ENCODE data around the gene CYP4F3.
"Not testable (repeated sequence)": the region's sequence is repeated elsewhere in the genome, so short reads cannot be mapped to it uniquely, and the experiment has no call there.

Gene CYP4F3

DNA sequence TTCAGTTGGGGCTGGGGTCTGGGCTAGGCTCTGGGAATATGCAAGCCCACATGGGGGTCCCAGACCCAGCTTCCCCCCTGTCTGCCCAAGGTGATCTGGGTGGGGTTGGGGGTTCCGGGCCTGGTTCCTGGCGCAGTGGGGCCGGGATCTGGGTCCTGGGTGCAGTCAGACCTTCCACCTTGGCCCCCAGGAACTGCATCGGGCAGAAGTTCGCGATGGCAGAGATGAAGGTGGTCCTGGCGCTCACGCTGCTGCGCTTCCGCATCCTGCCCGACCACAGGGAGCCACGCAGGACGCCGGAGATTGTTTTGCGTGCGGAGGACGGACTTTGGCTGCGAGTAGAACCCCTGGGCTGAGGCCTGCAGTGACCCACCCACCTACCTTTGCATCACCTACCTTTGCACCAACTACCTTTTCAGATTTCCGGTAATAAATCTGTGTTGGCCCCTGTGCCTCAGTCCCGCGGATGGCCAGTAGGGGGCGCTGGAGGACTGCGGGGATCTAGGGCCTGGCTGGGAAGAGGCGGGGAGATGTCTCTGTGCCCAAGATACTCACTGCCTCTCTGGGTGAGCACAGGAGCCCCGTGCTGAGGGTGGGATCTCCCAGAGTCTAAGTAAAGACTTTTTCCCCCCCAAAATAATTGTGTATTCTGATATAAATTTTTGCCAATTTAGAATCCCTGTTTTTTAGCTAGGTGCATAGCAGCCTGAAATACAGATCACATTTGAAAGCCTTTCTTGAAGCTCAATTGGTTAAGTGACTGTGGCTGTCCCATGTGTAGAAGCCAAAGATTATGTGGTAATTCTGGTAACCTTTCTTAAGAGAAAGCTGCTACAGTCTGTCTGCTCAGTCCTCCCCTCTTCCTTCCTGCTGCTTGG, 11.5 kb upstream of the CYP4F3 start:
- peak; percentile 83 for DNase-seq (ENCODE audit: low read depth)

DNA sequence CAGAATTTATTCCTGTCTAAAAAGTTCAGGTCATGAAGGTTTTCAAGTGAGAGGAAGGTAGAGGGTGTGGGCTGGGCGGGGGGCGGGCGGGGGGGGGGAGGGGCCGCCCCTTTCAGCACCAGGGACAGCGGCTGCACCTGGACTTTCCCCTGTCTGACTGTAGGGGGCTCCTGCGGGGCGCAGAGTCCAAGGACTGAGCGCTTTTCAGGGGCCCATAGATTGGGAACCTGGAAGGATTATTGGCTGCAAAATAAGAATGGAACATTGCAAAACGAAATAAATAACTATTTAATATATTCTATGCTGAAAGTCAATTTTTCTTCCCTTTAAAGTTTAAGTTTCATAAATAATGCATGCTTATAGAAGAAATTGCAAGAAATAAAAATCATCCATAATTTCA, 8.9 kb upstream of the CYP4F3 start:
- peak; percentile 2 for DNase-seq (ENCODE audit: low read depth)

DNA sequence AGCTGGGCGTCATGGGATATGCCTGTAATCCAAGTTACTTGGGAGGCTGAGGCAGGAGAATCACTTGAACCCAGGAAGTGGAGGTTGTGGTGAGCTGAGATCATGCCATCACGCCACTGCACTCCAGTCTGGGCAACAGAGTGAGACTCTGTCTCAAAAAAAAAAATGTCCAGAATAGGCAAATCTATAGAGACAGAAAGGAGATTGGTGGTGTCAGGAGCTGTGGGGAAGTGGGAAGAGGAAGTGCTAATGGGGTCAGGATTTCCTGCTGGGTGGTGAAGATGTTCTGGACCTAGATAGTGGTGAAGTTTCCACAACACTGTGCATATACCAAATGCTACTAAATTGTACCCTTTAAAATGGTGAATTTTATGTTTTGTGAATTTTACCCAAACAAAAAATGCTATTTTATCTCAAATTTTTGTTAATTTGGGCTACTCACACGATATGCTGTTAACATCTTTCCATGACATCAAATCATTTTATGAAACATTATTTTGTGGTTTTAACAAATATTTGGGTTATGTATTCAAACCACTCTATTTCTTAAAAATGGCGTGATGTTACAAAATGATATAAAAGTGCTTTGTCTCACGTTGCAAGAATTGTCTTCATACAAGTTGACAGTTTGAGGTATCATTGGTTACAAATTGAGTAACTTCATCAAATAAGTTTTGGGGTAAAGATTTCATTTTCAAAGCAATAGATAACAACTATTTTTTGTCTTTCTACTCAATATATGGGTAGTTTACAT, 7.4 kb upstream of the CYP4F3 start:
- no peak for DNase-seq (ENCODE audit: low read depth)

DNA sequence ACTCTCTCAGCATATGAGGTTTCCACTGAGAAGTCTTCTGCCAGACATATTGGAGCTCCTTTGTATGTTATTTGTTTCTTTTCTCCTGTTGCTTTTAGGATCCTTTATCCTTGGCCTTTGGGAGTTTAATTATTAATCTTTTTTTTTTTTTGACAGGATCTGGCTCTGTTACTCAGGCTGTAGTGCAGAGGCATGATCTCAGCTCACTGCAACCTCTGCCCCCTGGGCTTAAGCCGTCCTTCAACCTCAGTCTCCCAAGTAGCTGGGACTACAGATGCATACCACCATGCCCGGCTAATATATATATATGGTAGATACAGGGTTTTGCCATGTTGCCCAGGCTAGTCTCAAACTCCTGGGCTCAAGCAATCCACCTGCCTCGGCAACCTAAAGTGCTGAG, 6.6 kb upstream of the CYP4F3 start:
- DNase-seq (ENCODE audit: low read depth): no peak

DNA sequence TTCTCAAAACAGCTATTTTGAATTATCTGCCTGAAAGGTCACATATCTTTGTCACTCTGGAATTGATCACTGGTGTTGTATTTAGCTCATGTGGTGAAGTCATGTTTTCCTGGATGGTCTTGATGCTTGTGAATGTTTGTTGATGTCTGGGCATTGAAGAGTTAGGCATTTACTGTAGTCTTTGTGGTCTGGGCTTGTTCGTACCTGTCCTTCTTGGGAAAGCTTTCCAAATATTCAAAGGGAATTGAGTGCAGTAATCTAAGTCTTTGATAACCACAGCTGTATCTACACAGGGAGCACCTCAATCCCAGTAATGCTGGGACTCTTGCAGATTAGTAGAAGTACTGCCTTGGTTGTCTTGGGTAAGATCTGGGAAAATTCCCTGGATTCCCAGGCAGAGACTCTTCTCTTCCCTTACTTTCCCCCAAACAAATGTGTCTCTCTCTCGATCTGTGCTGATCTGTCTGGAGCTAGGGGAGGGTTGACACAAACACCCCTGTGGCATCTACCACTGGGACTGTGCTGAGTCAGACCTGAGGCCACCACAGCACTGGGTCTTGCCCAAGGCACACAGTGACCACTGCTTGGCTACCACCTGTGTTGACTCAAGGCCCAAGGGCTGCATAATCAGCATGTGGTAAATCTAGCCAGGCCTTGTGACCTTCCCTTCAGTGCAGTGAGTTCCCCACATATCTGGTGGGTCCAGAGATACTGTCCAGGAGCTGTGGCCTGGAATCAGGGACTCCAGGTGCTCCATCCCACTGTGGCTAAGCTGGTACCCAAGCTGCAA, 5.5 kb upstream of the CYP4F3 start:
- DNase-seq (ENCODE audit: low read depth): no peak

DNA sequence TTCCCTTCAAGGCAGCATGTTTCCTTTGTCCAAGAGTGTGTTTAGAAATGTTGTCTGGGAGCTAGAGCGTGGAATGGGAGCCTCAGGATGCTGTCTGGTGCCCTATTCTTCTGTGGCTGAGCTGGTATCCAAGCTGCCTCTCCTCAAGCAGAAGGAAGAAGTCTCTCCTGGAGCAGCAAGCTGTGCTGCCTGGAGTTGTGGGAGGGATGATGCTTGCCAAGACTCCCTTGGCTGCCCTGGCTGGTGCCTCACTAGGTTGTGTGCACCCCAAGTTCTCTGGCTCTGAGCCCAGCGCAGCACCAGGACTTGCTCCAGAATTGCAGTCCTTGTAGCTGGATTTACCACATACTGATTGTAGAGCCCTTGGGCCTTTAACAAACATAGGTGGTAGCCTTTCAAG, 4.7 kb upstream of the CYP4F3 start:
- no peak for DNase-seq (ENCODE audit: low read depth)

DNA sequence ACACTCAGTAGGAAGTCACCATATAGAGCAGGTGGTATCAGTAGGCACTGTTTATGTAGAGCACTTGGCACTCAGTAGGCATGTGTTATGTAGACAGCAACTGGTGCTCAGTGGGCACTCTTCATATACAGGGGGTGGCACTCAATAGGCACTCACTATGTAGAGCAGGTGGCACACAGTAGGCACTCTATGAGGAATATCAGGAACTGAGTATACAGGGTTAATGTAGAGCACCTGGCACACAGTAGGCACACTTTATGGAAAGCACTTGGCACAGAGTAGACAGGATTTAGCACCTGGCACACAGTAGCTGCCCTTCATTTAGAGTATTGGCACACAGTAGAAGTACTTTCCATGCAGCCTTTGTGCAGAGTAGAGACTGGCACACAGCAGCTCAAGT, 1.1 kb upstream of the CYP4F3 start:
- no peak for DNase-seq (ENCODE audit: low read depth)

DNA sequence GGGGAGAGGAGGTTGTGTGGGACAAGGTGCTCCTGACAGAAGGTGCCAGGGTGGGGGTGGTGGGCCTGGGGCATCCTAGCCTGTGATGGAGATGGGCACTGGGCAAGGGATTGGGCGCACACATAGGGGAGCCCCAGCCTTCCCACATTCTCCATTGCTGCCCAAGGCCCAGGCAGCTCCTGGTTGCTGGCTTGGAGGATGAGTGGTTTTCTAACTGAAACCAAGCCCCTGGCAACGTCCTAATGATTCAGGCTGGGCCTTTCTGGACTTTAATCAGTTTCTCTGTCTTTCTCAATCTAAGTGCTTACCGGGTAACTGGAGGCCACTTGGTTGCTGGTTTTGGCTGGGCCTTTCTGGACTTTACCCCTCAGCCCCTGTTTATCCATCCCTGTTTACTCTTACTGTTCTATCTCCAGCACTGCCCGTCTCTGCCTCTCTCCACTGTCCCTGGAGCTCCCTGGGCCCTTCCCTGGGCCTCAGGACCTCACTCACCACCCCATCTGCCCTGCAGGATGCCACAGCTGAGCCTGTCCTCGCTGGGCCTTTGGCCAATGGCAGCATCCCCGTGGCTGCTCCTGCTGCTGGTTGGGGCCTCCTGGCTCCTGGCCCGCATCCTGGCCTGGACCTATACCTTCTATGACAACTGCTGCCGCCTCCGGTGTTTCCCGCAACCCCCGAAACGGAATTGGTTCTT, 354 bp downstream of the CYP4F3 start:
- no peak for DNase-seq (ENCODE audit: low read depth)

DNA sequence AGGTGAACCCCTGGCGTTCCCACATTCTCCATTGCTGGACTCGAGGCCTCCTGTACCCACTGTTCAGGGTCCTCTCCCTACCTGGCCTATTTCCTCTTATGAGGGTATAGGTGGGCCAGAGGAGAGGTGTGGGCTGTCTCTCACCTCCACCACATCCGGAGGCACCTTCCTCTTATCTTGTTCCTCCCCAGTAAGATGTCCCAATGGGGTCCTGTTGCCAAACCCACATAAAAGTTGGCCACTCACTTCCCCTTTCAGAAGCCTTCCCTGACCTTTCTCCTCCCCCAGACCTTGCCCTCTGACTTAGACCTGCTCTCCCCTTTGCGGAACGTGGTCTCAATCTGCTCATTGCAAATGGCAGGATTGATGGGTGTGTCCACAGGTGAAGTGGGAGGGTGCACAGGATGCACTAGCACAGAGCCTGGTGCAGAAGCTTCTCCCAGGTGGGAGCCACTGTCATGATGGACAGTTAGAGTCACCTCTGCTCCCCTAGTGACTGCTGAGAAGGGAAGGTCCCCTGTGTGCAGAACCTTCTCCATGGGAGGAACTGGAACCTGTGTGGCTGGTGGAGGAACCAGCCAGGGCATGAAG, 1.3 kb downstream of the CYP4F3 start:
- DNase-seq (ENCODE audit: low read depth): no peak

DNA sequence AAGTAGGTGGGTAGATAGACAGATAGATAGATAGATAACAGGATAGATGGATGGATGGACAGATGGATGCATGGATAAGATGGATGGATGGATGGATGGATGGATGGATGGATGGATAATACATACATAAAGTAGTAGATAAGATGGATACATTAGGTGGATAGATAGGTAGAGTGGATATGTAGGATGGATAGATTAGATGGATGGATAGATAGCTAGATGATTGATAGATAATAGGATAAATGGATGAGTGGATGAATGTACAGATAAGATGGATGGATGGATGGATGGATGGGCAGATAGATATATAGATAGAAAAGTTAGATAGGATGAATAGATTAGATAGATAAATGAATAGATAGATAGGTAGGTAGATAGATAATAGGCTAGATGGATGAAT, 2.1 kb downstream of the CYP4F3 start:
- DNase-seq (ENCODE audit: low read depth): no peak

DNA sequence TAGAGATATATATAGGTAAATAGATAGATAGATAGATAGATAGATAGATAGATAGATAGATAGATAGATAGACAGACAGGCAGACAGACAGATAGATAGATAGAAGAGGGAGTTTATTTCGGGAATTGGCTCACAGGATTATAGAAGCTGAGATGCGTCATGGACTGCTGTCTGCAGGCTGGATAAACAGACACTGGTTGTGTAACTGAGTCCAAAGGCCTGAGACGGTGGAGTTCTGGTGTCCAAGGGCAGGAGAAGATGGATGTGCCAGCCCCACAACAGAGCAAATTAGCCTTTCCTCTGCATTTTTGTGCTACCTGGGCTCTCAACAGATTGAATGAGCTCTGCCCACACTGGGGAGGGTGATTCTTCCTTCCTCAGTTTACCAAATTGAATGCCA, 2.7 kb downstream of the CYP4F3 start:
- no peak for DNase-seq (ENCODE audit: low read depth)

DNA sequence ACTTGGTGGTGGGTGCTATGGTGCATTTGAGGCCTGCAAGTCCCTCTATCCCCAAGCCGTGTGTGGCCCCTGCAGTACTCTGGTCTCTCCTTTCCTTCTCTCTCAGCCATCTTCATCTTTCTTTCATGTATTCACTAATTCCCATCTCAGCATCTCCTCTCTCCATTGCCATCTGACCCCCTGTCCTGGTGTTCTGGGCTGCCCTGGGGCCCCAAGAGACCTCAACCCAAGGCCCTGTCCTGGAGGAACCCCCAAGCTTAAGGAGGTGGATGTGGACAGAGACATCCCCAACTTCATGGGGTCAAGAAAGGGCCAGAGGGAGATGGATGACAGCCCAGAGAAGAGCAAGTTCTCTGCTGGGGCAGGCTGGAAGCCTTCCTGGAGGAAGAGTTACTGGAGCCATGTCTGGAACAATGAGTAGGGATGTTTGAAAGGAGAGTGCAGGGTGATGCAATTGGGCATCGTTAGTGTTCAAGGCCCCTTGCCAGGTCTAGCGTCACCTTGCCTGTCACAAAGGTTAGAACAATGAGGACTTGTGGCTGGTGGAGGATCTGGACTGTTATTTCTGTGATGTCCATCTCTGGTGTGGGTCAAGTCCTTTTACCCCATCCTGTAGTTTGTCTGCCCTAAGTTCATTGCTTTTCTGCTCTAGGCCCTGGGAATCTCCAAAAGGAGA, 3.5 kb downstream of the CYP4F3 start:
- no peak for DNase-seq (ENCODE audit: low read depth)

DNA sequence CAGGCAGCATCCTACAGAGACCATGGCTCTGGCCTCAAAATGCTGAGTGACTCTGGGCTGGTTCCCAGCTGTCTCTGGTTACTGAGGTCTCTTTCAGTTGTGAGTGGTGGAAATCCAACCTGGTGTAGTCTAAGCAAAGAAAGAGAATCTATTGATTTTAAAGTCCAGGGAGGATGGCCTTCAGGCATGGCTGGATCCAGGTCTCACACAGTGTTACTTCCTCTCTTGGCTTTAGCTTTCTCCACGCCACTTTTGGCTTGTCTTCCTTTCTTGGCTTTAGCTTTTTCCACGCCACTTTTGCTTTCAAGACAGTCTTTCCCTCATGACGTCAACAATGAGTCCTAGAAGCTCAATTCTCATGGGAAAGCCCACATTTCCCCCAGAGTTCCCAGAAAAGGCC, 4.1 kb downstream of the CYP4F3 start:
- DNase-seq (ENCODE audit: low read depth): no peak

DNA sequence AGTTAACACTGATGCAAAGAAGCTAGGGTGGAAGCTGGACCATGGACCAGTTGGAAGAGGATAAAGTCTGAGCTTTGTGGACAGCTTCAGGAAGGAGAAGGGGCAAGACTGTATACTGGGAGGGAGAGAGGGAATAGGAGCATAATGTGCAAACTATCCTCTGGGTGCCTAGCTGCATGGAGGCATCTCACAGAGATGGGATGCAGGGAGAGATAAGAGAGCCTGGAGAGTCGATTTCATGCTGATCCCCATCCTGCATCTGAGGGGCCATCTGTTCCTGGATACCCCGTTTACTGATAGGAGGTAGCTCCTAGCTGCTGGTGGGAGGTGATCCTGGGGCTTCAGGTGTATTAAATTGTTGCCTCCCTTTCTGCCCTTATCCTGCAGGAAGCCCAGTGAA, 8.8 kb downstream of the CYP4F3 start:
- no peak for DNase-seq (ENCODE audit: low read depth)

DNA sequence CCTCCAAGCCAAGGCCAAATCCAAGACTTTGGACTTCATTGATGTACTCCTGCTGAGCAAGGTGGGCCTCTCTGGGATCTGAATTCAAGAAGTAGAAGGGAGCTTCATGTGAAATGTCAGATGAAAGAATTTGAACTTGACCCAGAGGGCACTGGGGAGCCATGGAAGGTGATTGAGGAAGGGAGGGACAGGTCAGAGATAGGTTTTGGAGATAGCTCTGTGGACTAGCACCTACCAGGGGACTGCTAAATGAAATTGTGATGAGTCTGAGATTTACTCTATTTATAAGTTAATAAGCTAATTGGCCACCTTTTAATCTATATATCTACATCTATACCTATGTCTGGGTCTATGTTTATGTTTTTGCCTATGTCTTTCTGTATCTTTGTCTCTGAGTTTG, 9.4 kb downstream of the CYP4F3 start:
- DNase-seq (ENCODE audit: low read depth): not testable (repeated sequence)

DNA sequence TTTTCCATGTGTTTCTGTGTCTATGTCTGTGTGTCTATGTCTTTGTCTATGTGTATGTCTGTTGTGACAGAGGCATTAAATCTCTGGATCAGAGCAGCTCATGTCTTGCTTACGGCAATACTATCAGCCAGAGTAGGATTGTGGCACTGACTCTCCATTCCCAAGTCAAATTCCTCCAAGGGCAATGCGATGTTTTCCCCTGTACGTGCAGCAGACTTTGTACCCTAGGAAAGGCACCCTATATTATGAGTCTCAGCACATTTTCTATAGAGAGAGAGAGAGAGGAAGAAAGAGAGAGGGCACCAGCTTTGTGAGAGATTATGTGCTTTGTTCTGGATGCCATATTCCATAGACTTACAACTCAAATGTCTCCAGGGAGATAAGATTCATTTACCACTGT, 11.1 kb downstream of the CYP4F3 start:
- no peak for DNase-seq (ENCODE audit: low read depth)

DNA sequence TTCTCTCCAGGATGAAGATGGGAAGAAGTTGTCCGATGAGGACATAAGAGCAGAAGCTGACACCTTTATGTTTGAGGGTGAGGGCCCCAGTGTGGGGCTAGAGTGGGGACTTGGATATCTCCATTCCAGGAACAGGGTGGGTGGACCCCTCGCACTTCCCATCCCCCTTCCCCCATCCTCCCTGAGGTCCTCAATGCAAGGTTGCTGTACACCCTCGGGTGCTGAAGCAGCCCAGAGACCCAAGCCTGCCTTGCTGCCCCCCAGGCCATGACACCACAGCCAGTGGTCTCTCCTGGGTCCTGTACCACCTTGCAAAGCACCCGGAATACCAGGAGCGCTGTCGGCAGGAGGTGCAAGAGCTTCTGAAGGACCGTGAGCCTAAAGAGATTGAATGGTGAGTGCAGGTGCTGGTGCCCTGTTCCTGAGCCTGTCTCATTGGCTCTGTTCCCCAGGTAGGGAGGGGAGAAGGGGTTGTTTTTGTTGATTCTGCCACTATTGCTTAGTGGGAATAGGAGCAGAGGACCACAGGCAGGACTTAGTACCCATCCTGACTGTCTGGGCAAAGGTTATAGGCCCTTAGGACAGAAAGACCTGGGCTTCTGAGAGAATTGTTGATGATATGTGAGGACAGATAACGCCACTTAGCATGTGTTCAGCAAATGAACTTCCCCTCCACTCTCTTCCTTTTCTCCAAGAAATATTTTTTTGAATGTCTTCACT, 12.0 kb downstream of the CYP4F3 start:
- no peak for DNase-seq (ENCODE audit: low read depth)

DNA sequence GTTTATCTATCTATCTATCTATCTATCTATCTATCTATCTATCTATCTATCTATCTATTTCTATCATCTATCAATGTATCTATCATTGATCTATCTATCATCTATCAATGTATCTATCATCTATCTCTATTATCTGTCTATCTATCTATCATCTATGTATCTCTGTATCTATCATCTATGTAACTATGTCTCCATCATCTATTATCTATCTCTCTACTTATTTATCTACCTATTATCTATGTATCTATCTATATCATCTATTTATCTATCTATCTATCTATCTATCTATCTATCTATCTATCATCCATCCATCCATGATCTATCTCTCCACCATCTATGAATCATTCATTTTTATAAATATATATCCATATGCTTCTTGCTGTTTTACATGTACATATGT, 15.8 kb downstream of the CYP4F3 start:
- no peak for DNase-seq (ENCODE audit: low read depth)

DNA sequence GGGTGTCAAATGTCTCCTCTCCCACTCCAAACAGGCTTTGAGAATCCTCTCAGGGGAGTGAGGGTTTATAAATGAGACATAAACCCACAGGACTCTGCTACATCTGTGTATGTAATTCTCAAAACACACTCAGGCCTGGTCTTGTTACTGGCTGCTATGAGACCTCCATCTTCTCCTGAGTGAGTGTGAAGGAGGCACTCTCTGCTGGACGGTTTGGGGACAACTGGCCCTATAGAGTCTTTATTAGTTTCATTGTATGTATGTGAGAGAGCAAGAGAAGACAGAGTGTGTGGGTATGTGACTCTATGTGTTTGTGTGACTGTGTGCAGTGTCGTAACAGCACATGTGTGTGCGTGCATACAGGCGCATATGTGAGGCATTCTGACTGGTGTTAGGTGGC, 22.6 kb downstream of the CYP4F3 start:
- no peak for DNase-seq (ENCODE audit: low read depth)

DNA sequence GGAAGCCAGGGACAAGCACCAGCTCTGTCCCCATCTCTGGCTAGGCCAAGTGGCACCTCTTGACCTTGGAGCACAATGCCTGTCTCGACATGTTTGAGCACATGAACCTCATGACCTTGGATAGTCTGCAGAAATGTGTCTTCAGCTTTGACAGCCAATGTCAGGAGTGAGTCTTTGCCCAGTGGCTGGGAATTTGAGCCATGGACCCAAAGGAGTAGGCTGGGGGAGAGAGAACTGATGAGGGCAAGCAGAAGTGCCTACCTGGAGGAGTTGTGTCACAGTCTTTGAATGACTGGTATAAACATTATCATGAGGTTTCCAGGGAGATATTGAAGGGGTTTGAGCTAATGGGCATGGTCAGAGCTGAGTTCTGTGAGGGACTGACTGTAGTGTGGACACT, 25.5 kb downstream of the CYP4F3 start:
- DNase-seq (ENCODE audit: low read depth): no peak

All from T follicular helper cell (primary cell).